Measurements from ENCODE around the gene NCL. TPM values are rescaled to one million over a fixed set of nuclear protein-coding genes. Genes with fewer than 3 reads are reported as not detected.

The NCL gene
- total and polyA plus RNA-seq, 2 donors from 2014 or later = 191 to 382 TPM

GRCh38 chr2:231512222-231512621 lies 47.9 kb upstream of the NCL start:
- Histone ChIP-seq H3K9ac (ENCODE audit: low read length in 3 of 3) (no peak overlapping the region), H3K27me3 (ENCODE audit: control insufficient read depth, insufficient read depth, low read length) (no peaks in the 10 kb centered on the region), H3K4me1 (ENCODE audit: control insufficient read depth in 2 of 3, insufficient read depth in 2 of 3, low read depth in 1 of 3, low read length in 3 of 3) (peaks cover 0 to 6% (median 0%) of the 10 kb centered on the region in 3 donors), H3K4me3 (ENCODE audit: low read length in 3 of 3) (no peak overlapping the region), H3K36me3 (ENCODE audit: control insufficient read depth in 2 of 3, insufficient read depth in 3 of 3, low read length in 3 of 3) (no peaks in the 10 kb centered on the region), H3K27ac (ENCODE audit: low read depth in 2 of 2, low read length in 2 of 2) (no peak overlapping the region), H3K9me3 (ENCODE audit: control insufficient read depth in 2 of 3, insufficient read depth in 1 of 3, low read length in 3 of 3) (no peaks in the 10 kb centered on the region)
- TF ChIP-seq CTCF (IDR thresholded peaks at IDR 0.05; ENCODE audit: borderline replicate concordance, extremely low read depth, insufficient read depth) = no peak
- peak in 2 of 5 donors; percentile 30 to 34 for DNase-seq
- no peak for FAIRE-seq
- intact Hi-C loops (cut with DNase I) = no loop called here

- H3K27me3 ChIP-seq (ENCODE audit: control insufficient read depth, insufficient read depth, low read length) = no peaks in the 10 kb centered on the region
- no peak overlapping the region for H3K4me3 ChIP-seq (ENCODE audit: low read length in 3 of 3)
- H3K4me1 ChIP-seq (ENCODE audit: control insufficient read depth in 2 of 3, insufficient read depth in 2 of 3, low read depth in 1 of 3, low read length in 3 of 3) = no peaks in the 10 kb centered on the region
- no peaks in the 10 kb centered on the region for H3K9me3 ChIP-seq (ENCODE audit: control insufficient read depth in 2 of 3, insufficient read depth in 1 of 3, low read length in 3 of 3)
- H3K27ac ChIP-seq (ENCODE audit: low read depth in 2 of 2, low read length in 2 of 2) = no peak overlapping the region
- H3K36me3 ChIP-seq (ENCODE audit: control insufficient read depth in 2 of 3, insufficient read depth in 3 of 3, low read length in 3 of 3) = no peaks in the 10 kb centered on the region
- no peak for FAIRE-seq
- no peak for TF ChIP-seq CTCF (IDR thresholded peaks at IDR 0.05; ENCODE audit: borderline replicate concordance, extremely low read depth, insufficient read depth)
- H3K9ac ChIP-seq (ENCODE audit: low read length in 3 of 3) = no peak overlapping the region
- intact Hi-C loops (cut with DNase I) = no loop called here
- no peak for DNase-seq
Measured at GRCh38 chr2:231503766-231504165, 39.5 kb upstream of the NCL start.

GRCh38 chr2:231502596-231502995 lies 38.3 kb upstream of the NCL start:
- no peak overlapping the region for H3K27ac ChIP-seq (ENCODE audit: low read depth in 2 of 2, low read length in 2 of 2)
- TF ChIP-seq CTCF (IDR thresholded peaks at IDR 0.05; ENCODE audit: borderline replicate concordance, extremely low read depth, insufficient read depth) = no peak
- no peaks in the 10 kb centered on the region for H3K4me1 ChIP-seq (ENCODE audit: control insufficient read depth in 2 of 3, insufficient read depth in 2 of 3, low read depth in 1 of 3, low read length in 3 of 3)
- no peak overlapping the region for H3K4me3 ChIP-seq (ENCODE audit: low read length in 3 of 3)
- DNase-seq = no peak
- intact Hi-C loops (cut with DNase I) = no loop called here
- no peak overlapping the region for H3K9ac ChIP-seq (ENCODE audit: low read length in 3 of 3)
- no peaks in the 10 kb centered on the region for H3K27me3 ChIP-seq (ENCODE audit: control insufficient read depth, insufficient read depth, low read length)
- no peaks in the 10 kb centered on the region for H3K36me3 ChIP-seq (ENCODE audit: control insufficient read depth in 2 of 3, insufficient read depth in 3 of 3, low read length in 3 of 3)
- H3K9me3 ChIP-seq (ENCODE audit: control insufficient read depth in 2 of 3, insufficient read depth in 1 of 3, low read length in 3 of 3) = no peaks in the 10 kb centered on the region
- no peak for FAIRE-seq

GRCh38 chr2:231497651-231498050 lies 33.4 kb upstream of the NCL start:
- no peak for FAIRE-seq
- no peaks in the 10 kb centered on the region for H3K9me3 ChIP-seq (ENCODE audit: control insufficient read depth in 2 of 3, insufficient read depth in 1 of 3, low read length in 3 of 3)
- H3K27ac ChIP-seq (ENCODE audit: low read depth in 2 of 2, low read length in 2 of 2) = no peak overlapping the region
- H3K27me3 ChIP-seq (ENCODE audit: control insufficient read depth, insufficient read depth, low read length) = no peaks in the 10 kb centered on the region
- H3K9ac ChIP-seq (ENCODE audit: low read length in 3 of 3) = no peak overlapping the region
- DNase-seq = no peak
- TF ChIP-seq CTCF (IDR thresholded peaks at IDR 0.05; ENCODE audit: borderline replicate concordance, extremely low read depth, insufficient read depth) = no peak
- no peaks in the 10 kb centered on the region for H3K4me1 ChIP-seq (ENCODE audit: control insufficient read depth in 2 of 3, insufficient read depth in 2 of 3, low read depth in 1 of 3, low read length in 3 of 3)
- H3K4me3 ChIP-seq (ENCODE audit: low read length in 3 of 3) = no peak overlapping the region
- intact Hi-C loops (cut with DNase I) = no loop called here
- H3K36me3 ChIP-seq (ENCODE audit: control insufficient read depth in 2 of 3, insufficient read depth in 3 of 3, low read length in 3 of 3) = no peaks in the 10 kb centered on the region
